ENCODE measurements around the gene BDH1.
A peak's percentile ranks its signal among the peaks of the same experiment; 100 is the strongest.

BDH1 gene

GRCh38 chr3:197504641-197505121 is 51.1 kb downstream of the BDH1 start:
- no peak for DNase-seq

- DNase-seq: no peak
Observed at GRCh38 chr3:197504229-197504628, 51.5 kb downstream of the BDH1 start.

- DNase-seq: no peak
Observed at GRCh38 chr3:197503652-197504051, 52.1 kb downstream of the BDH1 start.

- no peak for DNase-seq
Observed at GRCh38 chr3:197501879-197502620, 53.7 kb downstream of the BDH1 start.

GRCh38 chr3:197501496-197501878 is 54.3 kb downstream of the BDH1 start:
- DNase-seq: no peak

- peak; percentile 21 for DNase-seq
Observed at GRCh38 chr3:197500812-197501211, 55.0 kb downstream of the BDH1 start.

GRCh38 chr3:197499427-197499826 is 56.3 kb downstream of the BDH1 start:
- DNase-seq: no peak

GRCh38 chr3:197498499-197499241 is 57.1 kb downstream of the BDH1 start:
- DNase-seq: no peak

- DNase-seq: no peak
Observed at GRCh38 chr3:197496746-197497125, 59.0 kb downstream of the BDH1 start.

- DNase-seq: no peak
Observed at GRCh38 chr3:197495999-197496745, 59.6 kb downstream of the BDH1 start.

- no peak for DNase-seq
Observed at GRCh38 chr3:197495499-197495898, 60.3 kb downstream of the BDH1 start.

- DNase-seq: no peak
Observed at GRCh38 chr3:197495059-197495455, 60.7 kb downstream of the BDH1 start.

GRCh38 chr3:197494366-197495058 is 61.3 kb downstream of the BDH1 start:
- DNase-seq: no peak

- DNase-seq: no peak
Observed at GRCh38 chr3:197493049-197493448, 62.7 kb downstream of the BDH1 start.

GRCh38 chr3:197491923-197492664 is 63.7 kb downstream of the BDH1 start:
- no peak for DNase-seq

GRCh38 chr3:197491478-197491877 is 64.3 kb downstream of the BDH1 start:
- DNase-seq: no peak

- DNase-seq: no peak
Observed at GRCh38 chr3:197490098-197491058, 65.4 kb downstream of the BDH1 start.

GRCh38 chr3:197487911-197488391 is 67.8 kb downstream of the BDH1 start:
- DNase-seq: no peak

- no peak for DNase-seq
Observed at GRCh38 chr3:197486861-197487260, 68.9 kb downstream of the BDH1 start.

GRCh38 chr3:197485143-197485542 is 70.6 kb downstream of the BDH1 start:
- DNase-seq: no peak

All from NCI-H345 (cell line).